Suppressor macrophage treated with lipopolysaccharide for 4 hours (primary cell): Measurements from ENCODE around the gene ENPP1.

ENCODE experiments used
- DNase-seq: peaks from one replicate; pipeline ENCODE4 v3.0.0-alpha.2; 2020

The ENPP1 gene

DNA sequence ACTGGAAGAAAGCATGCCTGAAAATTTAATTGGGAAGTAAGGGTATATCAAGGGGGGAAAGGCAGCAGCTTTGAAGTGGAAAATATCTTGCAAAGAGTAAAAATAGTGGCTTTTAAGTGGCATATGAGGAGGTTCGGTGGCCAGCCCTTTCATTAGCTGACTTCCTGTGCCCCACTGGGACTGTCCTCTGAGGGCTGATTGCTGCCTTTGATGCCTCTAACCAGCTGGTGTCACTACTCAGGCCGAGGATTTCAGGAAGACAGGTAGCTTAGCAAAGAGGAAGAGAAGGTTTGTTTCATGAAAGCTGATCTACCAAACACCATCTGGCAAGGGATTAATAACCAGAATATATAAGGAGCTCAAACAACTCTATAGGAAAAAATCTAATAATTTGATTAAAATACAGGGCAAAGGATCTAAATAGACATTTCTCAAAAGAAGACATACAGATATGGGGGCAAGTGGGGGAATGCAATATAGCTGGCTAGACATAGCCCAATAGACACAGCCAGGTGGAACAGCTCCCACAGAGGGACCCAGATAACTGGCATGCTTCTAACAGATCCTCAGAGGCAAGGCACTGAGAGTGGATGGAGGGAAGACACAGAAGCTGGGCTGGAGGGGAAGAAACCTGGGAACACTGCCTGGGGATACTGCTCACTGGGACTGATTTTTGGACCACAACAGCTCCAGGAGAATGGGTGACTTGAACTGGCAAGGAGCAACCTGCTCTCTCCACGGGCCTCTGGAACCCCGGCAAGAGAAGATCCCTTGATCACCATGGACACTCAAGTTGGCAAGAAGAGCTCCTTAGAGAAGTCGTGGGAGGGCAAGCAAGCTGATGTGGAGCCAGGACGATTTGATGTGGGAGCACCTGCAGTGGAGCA lies 110.2 kb downstream of the ENPP1 start:
- DNase-seq: no peak

DNA sequence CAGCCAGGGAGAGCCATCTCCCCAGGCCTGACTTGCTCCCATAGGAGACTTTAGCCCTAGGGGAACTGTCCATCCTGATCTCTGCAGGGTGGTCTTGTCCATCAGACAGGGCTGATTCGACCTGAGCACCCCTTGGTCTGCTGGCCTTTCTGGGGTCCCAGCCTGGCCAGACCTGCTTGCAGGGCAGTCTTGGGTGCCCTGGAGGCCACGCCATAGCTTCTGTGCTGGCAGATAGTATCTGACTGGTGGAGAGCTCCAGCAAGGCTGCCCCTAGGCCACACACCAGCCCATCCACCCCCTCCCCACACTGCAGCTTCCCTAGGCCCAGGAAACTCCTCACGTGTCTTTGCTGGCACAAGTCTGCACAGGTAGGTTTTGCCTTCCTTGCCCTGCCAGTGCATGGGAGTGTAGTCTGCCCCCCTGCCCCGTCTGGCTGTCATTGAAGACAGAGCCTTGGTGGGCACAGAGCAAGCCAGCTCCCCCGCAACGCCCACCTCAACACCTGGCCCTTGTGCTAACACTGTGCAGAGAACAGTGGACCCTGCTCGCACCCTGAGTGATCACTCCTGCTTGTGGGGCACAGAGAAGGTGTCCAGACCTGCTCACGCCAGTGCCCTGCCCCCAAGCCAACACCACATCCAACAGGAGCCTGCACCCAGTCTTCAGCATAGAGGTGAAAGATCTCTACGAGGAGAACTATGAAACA lies 111.0 kb downstream of the ENPP1 start:
- no peak for DNase-seq

DNA sequence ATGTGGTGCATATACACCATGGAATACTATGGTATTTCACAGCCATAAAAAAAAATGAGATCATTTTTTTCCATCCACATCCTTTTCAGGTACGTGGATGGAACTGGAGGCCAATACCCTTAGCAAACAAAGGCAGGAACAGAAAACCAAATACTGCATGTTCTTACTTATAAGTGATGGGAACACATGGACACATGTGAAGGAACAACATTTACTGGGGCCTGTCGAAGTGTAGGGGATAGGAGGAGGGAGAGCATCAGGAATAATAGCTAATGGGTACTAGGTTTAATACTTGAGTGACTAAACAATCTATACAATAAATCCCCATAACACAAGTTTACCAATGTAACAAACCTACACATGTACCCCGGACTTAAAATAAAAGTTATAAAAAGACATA lies 112.8 kb downstream of the ENPP1 start:
- no peak for DNase-seq

DNA sequence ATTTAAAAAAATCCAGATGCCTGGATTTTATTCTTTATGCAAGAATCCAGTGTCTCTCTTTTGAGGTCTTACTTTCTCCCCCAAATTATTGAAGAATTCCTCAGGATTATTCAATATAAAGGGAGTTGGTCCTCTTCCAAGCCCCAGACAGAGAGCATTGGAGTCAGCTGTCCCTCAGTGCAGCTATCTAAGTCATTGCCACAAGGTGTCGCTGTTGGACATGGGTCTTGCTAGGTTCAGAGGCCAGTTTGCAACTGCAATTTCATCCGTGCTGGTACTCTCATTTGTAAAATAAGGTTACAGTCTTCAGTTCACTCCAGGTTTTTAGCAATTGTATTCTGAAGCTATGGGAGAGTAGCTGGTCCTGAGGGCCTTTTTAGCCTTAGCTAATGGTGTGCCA lies 115.5 kb downstream of the ENPP1 start:
- DNase-seq: peak; percentile 58

DNA sequence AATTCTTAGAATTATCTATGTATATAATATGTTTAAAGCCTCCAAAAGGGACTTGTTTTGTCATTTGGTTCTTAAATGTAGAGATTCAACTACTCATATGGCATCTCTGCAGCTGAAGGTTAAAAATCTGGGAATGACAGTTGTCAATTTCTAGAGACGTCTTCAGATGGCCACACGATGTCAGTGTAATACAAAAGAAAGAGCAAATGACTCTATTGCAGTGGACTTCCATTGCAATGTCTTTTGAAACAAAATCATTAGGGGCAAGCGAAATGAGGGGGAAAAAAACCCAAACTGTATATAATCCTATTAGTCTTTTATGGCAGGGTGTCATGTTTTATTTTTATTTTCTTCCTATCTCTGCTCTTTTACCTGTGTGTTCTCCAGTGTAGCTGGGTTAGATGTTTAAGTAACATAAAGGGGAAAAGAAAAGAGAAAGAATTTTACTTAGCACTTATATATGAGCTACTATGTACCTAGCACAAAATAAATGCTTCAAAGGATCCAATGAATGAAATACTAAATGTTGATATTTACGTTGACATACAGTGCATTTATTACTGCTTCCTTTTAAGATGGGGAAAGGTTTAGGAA lies 117.2 kb downstream of the ENPP1 start:
- DNase-seq: no peak

DNA sequence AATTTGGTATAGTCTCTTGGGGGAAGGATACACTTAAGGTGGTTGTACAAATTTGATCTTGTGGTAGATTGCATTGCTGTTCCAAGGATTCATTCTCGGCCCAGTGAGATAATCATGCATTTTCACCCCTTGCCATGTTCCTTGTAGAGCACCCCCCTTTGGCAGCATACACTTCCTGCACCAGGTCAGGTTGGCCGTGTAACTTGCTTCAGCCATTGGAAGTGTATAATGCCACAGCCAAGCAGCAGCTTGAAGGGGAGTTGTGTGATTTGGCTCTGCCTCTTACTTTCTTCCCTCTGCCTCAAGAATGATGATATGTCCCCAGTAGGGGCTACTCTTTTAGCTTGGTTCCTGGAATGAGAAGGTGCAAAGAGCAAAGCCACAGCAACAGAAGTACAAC lies 121.4 kb downstream of the ENPP1 start:
- DNase-seq: no peak

DNA sequence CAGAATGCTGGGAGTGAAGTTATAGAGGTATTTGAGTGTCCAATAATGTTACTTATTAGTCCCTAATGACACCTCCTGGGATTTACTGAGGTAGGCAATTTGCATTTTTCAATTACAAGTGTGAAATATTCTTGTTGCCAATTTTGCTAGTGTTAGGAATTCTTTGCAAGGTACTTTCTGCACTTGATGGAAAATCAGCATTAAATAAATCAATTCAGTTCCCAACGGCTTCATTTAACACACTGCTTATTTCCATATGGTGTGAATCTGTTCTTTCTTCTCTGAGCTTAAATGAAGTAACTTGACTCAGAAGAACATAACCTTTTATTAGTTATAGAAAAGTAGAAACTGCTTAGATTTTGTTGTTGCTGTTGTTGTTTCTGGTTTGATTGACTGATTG lies 122.2 kb downstream of the ENPP1 start:
- no peak for DNase-seq

DNA sequence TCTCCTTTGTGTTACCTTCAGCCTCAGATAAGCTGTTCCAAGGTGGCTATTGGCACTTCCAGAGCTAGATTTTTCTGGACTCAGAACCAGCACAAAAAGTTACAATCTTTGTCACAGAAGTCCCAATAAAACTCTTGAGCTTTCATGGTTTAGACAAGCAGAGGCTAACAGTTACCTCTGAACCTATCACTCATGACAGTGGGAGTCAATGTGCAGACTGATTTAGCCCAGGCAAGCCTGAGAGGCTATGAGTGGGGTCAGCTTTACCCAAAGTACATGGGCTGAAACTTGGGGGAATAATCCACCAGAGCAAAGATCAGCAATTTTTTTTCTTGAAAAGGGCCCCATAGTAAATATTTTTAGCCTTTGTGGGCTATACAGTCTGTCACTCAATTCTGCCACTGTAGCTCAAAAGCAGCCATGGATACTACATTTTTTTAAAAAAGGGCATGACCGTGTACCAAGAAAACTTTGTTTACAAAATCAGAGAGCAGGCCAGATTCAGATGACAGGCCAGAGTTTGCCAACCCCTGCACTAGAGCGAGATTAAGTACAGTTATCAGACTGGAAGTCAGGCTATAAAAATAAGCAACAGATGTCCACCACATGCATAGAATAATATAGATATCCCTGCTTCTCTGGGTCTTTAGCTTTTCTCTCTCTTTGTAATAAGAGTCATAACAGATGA lies 123.4 kb downstream of the ENPP1 start:
- no peak for DNase-seq

DNA sequence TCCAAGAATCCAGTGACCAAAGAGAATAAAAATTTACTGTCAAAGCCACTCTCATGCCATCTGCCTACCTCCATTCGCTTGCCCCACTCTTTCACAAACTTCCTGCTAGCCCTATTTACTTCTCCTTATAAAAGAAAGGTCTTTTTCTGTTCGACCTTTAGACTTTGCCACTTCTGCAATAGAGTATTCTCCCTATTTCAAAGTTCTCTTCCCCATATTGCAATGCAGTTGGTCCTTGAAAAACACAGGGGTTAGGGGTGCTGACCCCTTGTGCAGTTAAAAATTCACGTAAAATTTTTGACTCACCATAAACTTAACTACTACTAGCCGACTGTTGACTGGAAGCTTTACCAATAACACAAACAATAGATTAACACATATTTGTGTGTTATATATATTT lies 128.3 kb downstream of the ENPP1 start:
- no peak for DNase-seq

DNA sequence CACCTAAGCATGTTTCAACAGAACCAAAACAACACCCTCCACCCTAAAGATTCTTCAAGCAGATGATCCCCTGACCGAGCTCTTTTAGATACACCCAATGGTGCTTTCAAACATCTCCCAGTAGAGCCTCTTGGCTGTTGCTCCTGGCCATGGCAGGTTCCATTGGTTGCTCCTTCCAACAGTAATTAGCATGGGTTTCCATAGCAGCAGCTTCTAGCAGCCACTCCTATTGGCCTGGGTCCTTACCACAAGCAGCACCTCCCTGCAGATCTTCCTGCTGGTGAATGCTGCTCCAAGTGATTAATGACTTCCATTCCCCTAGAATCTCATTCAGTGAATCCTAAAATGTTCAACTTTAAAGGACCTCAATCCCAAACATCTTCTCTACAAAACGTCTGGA lies 129.4 kb downstream of the ENPP1 start:
- DNase-seq: no peak

DNA sequence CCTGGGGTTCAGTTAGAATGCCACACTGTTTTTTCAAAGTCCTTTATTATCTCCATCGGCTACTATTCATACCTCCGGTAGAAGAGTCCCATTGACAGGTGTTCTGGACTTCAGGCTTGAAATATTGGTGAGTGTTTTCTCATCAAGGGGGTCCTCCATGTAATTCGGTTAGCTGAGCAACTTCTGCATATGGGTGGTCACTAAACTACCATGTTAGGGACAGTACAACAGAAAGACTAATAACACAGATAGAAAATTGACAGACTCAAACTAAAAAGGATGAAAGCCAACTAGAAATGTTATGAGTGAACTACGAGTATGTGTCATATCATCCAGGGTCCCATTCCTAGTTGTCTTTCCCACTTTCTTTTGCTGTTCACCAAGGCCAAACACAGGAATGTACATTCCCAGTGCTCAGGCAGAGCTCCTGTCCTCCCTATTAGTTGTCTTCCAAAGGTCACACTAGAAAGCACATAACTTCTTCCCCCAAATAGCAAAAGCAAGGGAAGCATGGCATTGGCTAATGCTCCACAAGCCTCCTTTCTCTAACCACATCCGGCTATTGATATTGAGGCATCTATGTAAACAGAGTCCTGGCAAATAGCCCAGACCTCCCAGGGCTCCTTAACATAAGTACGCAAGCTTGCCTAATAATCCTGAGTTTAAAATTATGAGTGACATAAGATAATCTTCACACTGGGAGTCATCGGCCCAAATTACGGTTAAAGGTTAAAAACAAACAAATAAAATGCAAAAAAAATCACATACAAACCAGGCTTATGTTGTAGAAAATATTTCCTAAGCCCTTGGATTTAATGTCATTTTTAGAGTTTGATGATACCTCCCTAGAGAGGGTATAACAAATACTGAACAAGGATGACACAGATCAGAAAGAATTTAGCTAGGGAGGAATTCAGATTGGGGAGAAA lies 130.1 kb downstream of the ENPP1 start:
- DNase-seq: no peak
